Measurements from ENCODE around the gene AP3D1.

- TF ChIP-seq POLR2A (IDR thresholded peaks at IDR 0.05) (no peak), CTCF (IDR thresholded peaks at IDR 0.05) (no peak)
Measured at GRCh38 chr19:2099937-2100718, 51.2 kb downstream of the AP3D1 start.
